GM12878 (cell line): ENCODE results near the gene ELK4.

Source experiments
- ATF2 ChIP-seq: IDR thresholded peaks from 2 replicates; pipeline ENCODE4 v1.6.1; 2012; ENCODE audit warnings: low read length, inconsistent platforms
- CEBPB ChIP-seq, 2 experiments: fragments of 150-350 bp in 1 of 2; IDR thresholded peaks; 2 replicates each; pipeline ENCODE4 v1.6.1; 2012 to 2014; ENCODE audit warnings: low read depth in 2 of 2, low read length in 2 of 2, borderline replicate concordance in 1 of 2, inconsistent platforms in 1 of 2
- CTCF ChIP-seq, 3 experiments: IDR thresholded peaks in 2 of 3; conservative IDR thresholded peaks in 1 of 3; 2 replicates each; pipeline ENCODE4 v1.5.1; 2011; ENCODE audit warnings: low read depth in 3 of 3, low read length in 3 of 3, mild to moderate bottlenecking in 3 of 3, control low read depth in 2 of 3, moderate library complexity in 2 of 3, inconsistent platforms in 1 of 3, mixed read lengths in 1 of 3; ENCODE audit not compliant: control insufficient read depth in 2 of 3, insufficient read depth in 1 of 3; ENCODE audit errors: extremely low read depth in 1 of 3
- JUND ChIP-seq: IDR thresholded peaks from 2 replicates; pipeline ENCODE4 v1.6.1; 2012; ENCODE audit warnings: low read depth, mild to moderate bottlenecking, low read length, improper control_type of control experiment, moderate library complexity
- MAX ChIP-seq: IDR thresholded peaks from 2 replicates; pipeline ENCODE4 v1.6.1; 2012; ENCODE audit warnings: low read depth, low read length, improper control_type of control experiment
- NBN ChIP-seq: fragments of 450-650 bp; IDR thresholded peaks from 2 replicates; pipeline ENCODE4 v1.6.1; 2016
- POLR2AphosphoS5 ChIP-seq: IDR thresholded peaks from 2 replicates; pipeline ENCODE4 v1.6.1; 2011; ENCODE audit warnings: mild to moderate bottlenecking, low read length, inconsistent platforms
- RAD21 ChIP-seq: IDR thresholded peaks from 2 replicates; pipeline ENCODE4 v1.6.1; 2011; ENCODE audit warnings: mild to moderate bottlenecking, low read depth, low read length, moderate library complexity; ENCODE audit not compliant: insufficient read depth
- SP1 ChIP-seq: IDR thresholded peaks from one replicate; pipeline ENCODE4 v1.6.1; 2011; ENCODE audit warnings: low read depth, low read length
- STAT3 ChIP-seq: IDR thresholded peaks from 2 replicates; pipeline ENCODE4 v1.6.1; 2011; ENCODE audit warnings: low read depth, low read length, improper control_type of control experiment
- TAF1 ChIP-seq: IDR thresholded peaks from 2 replicates; pipeline ENCODE4 v1.6.1; 2011; ENCODE audit warnings: mild to moderate bottlenecking, low read depth, low read length, borderline replicate concordance
- ZSCAN29 ChIP-seq: fragments of 450-650 bp; IDR thresholded peaks from 2 replicates; pipeline ENCODE4 v1.6.1; 2017; ENCODE audit warnings: mild to moderate bottlenecking, moderate library complexity
- TF ChIP-seq, protein P1 (sequence below): fragments of 450-650 bp; formaldehyde crosslinking; IDR thresholded peaks from 2 replicates; pipeline ENCODE4 v1.5.0; 2022; ENCODE audit warnings: mild to moderate bottlenecking, missing genetic modification characterization

GRCh38 chr1:205630651-205631009, 1.2 kb downstream of the ELK4 start:
- TF ChIP-seq CTCF (IDR thresholded peaks at IDR 0.05 in 2 of 3, conservative IDR thresholded peaks at IDR 0.05 in 1 of 3; ENCODE audit: control insufficient read depth in 2 of 3, extremely low read depth in 1 of 3, insufficient read depth in 1 of 3, low read depth in 3 of 3, low read length in 3 of 3), result no peak
- TF ChIP-seq ZSCAN29, result no peak
- no peak for TF ChIP-seq RAD21
- no peak for TF ChIP-seq JUND
- TF ChIP-seq STAT3, result no peak
- TF ChIP-seq MAX, result no peak
- TF ChIP-seq, protein P1, sequence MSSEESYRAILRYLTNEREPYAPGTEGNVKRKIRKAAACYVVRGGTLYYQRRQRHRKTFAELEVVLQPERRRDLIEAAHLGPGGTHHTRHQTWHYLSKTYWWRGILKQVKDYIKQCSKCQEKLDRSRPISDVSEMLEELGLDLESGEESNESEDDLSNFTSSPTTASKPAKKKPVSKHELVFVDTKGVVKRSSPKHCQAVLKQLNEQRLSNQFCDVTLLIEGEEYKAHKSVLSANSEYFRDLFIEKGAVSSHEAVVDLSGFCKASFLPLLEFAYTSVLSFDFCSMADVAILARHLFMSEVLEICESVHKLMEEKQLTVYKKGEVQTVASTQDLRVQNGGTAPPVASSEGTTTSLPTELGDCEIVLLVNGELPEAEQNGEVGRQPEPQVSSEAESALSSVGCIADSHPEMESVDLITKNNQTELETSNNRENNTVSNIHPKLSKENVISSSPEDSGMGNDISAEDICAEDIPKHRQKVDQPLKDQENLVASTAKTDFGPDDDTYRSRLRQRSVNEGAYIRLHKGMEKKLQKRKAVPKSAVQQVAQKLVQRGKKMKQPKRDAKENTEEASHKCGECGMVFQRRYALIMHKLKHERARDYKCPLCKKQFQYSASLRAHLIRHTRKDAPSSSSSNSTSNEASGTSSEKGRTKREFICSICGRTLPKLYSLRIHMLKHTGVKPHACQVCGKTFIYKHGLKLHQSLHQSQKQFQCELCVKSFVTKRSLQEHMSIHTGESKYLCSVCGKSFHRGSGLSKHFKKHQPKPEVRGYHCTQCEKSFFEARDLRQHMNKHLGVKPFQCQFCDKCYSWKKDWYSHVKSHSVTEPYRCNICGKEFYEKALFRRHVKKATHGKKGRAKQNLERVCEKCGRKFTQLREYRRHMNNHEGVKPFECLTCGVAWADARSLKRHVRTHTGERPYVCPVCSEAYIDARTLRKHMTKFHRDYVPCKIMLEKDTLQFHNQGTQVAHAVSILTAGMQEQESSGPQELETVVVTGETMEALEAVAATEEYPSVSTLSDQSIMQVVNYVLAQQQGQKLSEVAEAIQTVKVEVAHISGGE (CRISPR knock-in tag), result no peak
- no peak for TF ChIP-seq POLR2AphosphoS5
- no peak for TF ChIP-seq NBN
- no peak for TF ChIP-seq TAF1
- TF ChIP-seq ATF2, result no peak
- no peak for TF ChIP-seq CEBPB (IDR thresholded peaks at IDR 0.05; ENCODE audit: borderline replicate concordance in 1 of 2, low read depth in 2 of 2, low read length in 2 of 2)
- TF ChIP-seq SP1, result no peak
